Adrenal gland (tissue), 12 donors: Measurements from ENCODE around the gene SLC8A2. TPM values are rescaled to one million over a fixed set of nuclear protein-coding genes. Genes with fewer than 3 reads are reported as not detected.

Source experiments
- DNase-seq, 7 donors: peaks; one replicate each; pipeline ENCODE4 v3.0.0-alpha.2; 2019 to 2020
- H3K27ac ChIP-seq, 5 donors: fragments of 200-600 bp; sonication (generic) in 4 of 5; 1 replicate in 3 of 5; 2 replicates in 2 of 5; pipeline versions ENCODE4 v1.5.1 to v1.8.0; 2016 to 2020; ENCODE audit warnings: mild to moderate bottlenecking in 1 of 5
- H3K27me3 ChIP-seq: fragments of 200-600 bp; 2 replicates; pipeline ENCODE4 v1.8.0; 2021
- H3K36me3 ChIP-seq, 2 donors: fragments of 200-600 bp; replicated peaks in 1 of 2; 1 replicate in 1 of 2; 2 replicates in 1 of 2; pipeline versions ENCODE4 v1.5.1 to v1.8.0; 2018 to 2022
- H3K4me1 ChIP-seq, 2 donors: fragments of 200-600 bp; replicated peaks in 1 of 2; 1 replicate in 1 of 2; 2 replicates in 1 of 2; pipeline versions ENCODE4 v1.5.1 to v1.8.0; 2018 to 2021
- H3K4me3 ChIP-seq, 4 donors: fragments of 200-600 bp; sonication (generic) in 3 of 4; one replicate each; pipeline ENCODE4 v1.5.1; 2016 to 2018
- H3K9me3 ChIP-seq, 3 donors: fragments of 200-600 bp; sonication (generic) in 1 of 3; replicated peaks in 1 of 3; 1 replicate in 2 of 3; 2 replicates in 1 of 3; pipeline versions ENCODE4 v1.5.1 to v1.8.0; 2016 to 2021
- CTCF ChIP-seq, 6 experiments: fragments of 450-650 bp in 4 of 6; fragments of 200-600 bp in 2 of 6; sonication (generic) in 1 of 6; IDR thresholded peaks; 1 replicate in 5 of 6; 2 replicates in 1 of 6; pipeline versions ENCODE4 v1.5.1 to v1.8.0; 2016 to 2021; ENCODE audit warnings: antibody characterized with exemption in 6 of 6, mild to moderate bottlenecking in 2 of 6, moderate library complexity in 1 of 6
- POLR2A ChIP-seq, 2 donors: fragments of 450-650 bp; IDR thresholded peaks; one replicate each; pipeline ENCODE4 v1.6.1; 2017; ENCODE audit warnings: antibody characterized with exemption in 2 of 2, mild to moderate bottlenecking in 2 of 2, moderate library complexity in 1 of 2
- WGBS, 4 donors: extraction: QIAGEN DNeasy Blood & Tissue Kit in 2 of 4; methylation state at CpG; one replicate each; pipeline versions ENCODE4 v1.1.5 to v1.1.7; 2013 to 2017; 5-methylcytosine and 5-hydroxymethylcytosine counted together
- intact Hi-C, 2 donors: fragments of 100-400 bp; cut with DNase I; formaldehyde crosslinking; loops; one replicate each; pipeline versions ENCODE4 v1.14.1 to v1.15.0; 2022 to 2023
- polyA plus RNA-seq, 3 donors: library from polyadenylated mRNA; stranded (reverse); fragments of 200-250 nt in 2 of 3; fragments of 350-450 nt in 1 of 3; fragmentation: Illumina TruSeq in 1 of 3; extraction: RNeasy Lipid Tissue Mini Kit (QIAGEN cat#74804) in 1 of 3; gene quantifications; one replicate each; pipeline ENCODE4 v1.2.3, GENCODE V29; 2013 to 2014
- total RNA-seq, 9 donors: library from RNA; depleted of rRNA in 4 of 9; stranded (reverse); fragments of >200 nt in 4 of 9; fragments of 120-200 nt in 1 of 9; fragmentation: NEBNext Ultra II Directional in 1 of 9; extraction: Animal tissue kit (Norgen Biotek cat#: 25700) in 1 of 9; gene quantifications; one replicate each; pipeline versions ENCODE4 v1.1.0 to v1.2.4, GENCODE V29; 2013 to 2023
- donor health status: healthy with polysubstance abuse.
- donor health status: Bipolar disorder and iron deficiency.
- donor health status: DM: yes; HTN: yes; CAD: no.
- donor health status: DM: no; HTN: no; CAD: no.
- donor health status: DM: no; HTN: no; CAD: no.
- donor health status: DM: yes; HTN: yes; CAD: no.

Gene SLC8A2
- total and polyA plus RNA-seq, 12 donors: 0.22 to 6.1 (median 3.0) TPM; not detected in 3

- H3K4me3 ChIP-seq: no peak overlapping the region
- 95 to 99% (median 96%) methylated on average over 9 to 11 of the region's 11 CpGs for WGBS, 4 donors
- H3K4me1 ChIP-seq: peaks cover 0 to 10% of the 10 kb centered on the region in 2 donors
- no peak overlapping the region for H3K27ac ChIP-seq
- TF ChIP-seq CTCF (IDR thresholded peaks at IDR 0.05) (no peak), POLR2A (IDR thresholded peaks at IDR 0.05) (no peak)
- peaks cover 0 to 80% of the 10 kb centered on the region in 2 donors for H3K36me3 ChIP-seq
- no peak for DNase-seq
- no peaks in the 10 kb centered on the region for H3K27me3 ChIP-seq
- intact Hi-C loops: no loop called here
- no peaks in the 10 kb centered on the region for H3K9me3 ChIP-seq
Measured at GRCh38 chr19:47378246-47378645, 93.4 kb downstream of the SLC8A2 start.

Other genes with a start within 250 kb of the SLC8A2 start
- gene BBC3, start 240.7 kb downstream of the SLC8A2 start, total RNA-seq: 10 to 100 TPM in 4 of 9 donors, 1 to 10 TPM in 4, under 1 TPM in 1; 0.94 to 17.9 (median 10.0) TPM
- 1 to 10 TPM in 2 of 3 donors, under 1 TPM in 1; 0.27 to 8.4 (median 4.4) TPM for gene BBC3, start 240.7 kb downstream of the SLC8A2 start, polyA plus RNA-seq
- 10 to 100 TPM in 8 of 9 donors, 1 to 10 TPM in 1; 6.0 to 52.9 (median 30.5) TPM for gene CCDC9, start 215.4 kb downstream of the SLC8A2 start, total RNA-seq
- gene CCDC9, start 215.4 kb downstream of the SLC8A2 start, polyA plus RNA-seq: 10 to 100 TPM; 23.2 to 86.5 (median 31.8) TPM
- gene INAFM1, start 197.0 kb downstream of the SLC8A2 start, total RNA-seq: 100 to 1,000 TPM in 1 of 9 donors, 10 to 100 TPM in 7, 1 to 10 TPM in 1; 6.9 to 183 (median 61.7) TPM
- gene INAFM1, start 197.0 kb downstream of the SLC8A2 start, polyA plus RNA-seq: 100 to 1,000 TPM in 1 of 3 donors, 10 to 100 TPM in 1, 1 to 10 TPM in 1; 7.8 to 144 (median 62.0) TPM
- 10 to 100 TPM in 7 of 9 donors, 1 to 10 TPM in 1, under 1 TPM in 1; 0.91 to 34.8 (median 19.1) TPM for gene C5AR1, start 162.0 kb downstream of the SLC8A2 start, total RNA-seq
- gene C5AR1, start 162.0 kb downstream of the SLC8A2 start, polyA plus RNA-seq: 1 to 10 TPM; 3.2 to 7.9 (median 3.9) TPM
- 1 to 10 TPM in 7 of 9 donors, under 1 TPM in 2; 0.28 to 4.4 (median 2.6) TPM for gene C5AR2, start 139.7 kb downstream of the SLC8A2 start, total RNA-seq
- gene C5AR2, start 139.7 kb downstream of the SLC8A2 start, polyA plus RNA-seq: 1 to 10 TPM in 1 of 3 donors, under 1 TPM in 2; 0.37 to 1.1 (median 0.57) TPM
- gene DHX34, start 122.6 kb downstream of the SLC8A2 start, total RNA-seq: 10 to 100 TPM in 6 of 9 donors, 1 to 10 TPM in 3; 6.3 to 16.9 (median 10.8) TPM
- gene DHX34, start 122.6 kb downstream of the SLC8A2 start, polyA plus RNA-seq: 10 to 100 TPM in 2 of 3 donors, 1 to 10 TPM in 1; 5.0 to 49.7 (median 28.2) TPM
- gene MEIS3, start 52.4 kb downstream of the SLC8A2 start, total RNA-seq: 1 to 10 TPM; 2.4 to 9.4 (median 4.7) TPM
- 10 to 100 TPM in 1 of 3 donors, 1 to 10 TPM in 2; 2.1 to 15.5 (median 8.9) TPM for gene MEIS3, start 52.4 kb downstream of the SLC8A2 start, polyA plus RNA-seq
- 10 to 100 TPM in 4 of 9 donors, 1 to 10 TPM in 5; 2.9 to 25.6 (median 9.7) TPM for gene KPTN, start 12.3 kb upstream of the SLC8A2 start, total RNA-seq
- gene KPTN, start 12.3 kb upstream of the SLC8A2 start, polyA plus RNA-seq: 100 to 1,000 TPM in 1 of 3 donors, 10 to 100 TPM in 1, 1 to 10 TPM in 1; 7.3 to 121 (median 37.5) TPM
- 100 to 1,000 TPM; 122 to 481 (median 265) TPM for gene NAPA, start 43.2 kb upstream of the SLC8A2 start, total RNA-seq
- 100 to 1,000 TPM; 200 to 283 (median 244) TPM for gene NAPA, start 43.2 kb upstream of the SLC8A2 start, polyA plus RNA-seq
- gene ZNF541, start 101.3 kb upstream of the SLC8A2 start, total RNA-seq: 10 to 100 TPM in 3 of 9 donors, 1 to 10 TPM in 4, under 1 TPM in 2; 0.18 to 14.0 (median 4.0) TPM
- 10 to 100 TPM in 2 of 3 donors, under 1 TPM in 1; 0.18 to 14.5 (median 11.6) TPM for gene ZNF541, start 101.3 kb upstream of the SLC8A2 start, polyA plus RNA-seq
- 10 to 100 TPM in 4 of 9 donors, 1 to 10 TPM in 5; 1.8 to 16.8 (median 6.7) TPM for gene BICRA, start 137.2 kb upstream of the SLC8A2 start, total RNA-seq
- 10 to 100 TPM in 2 of 3 donors, 1 to 10 TPM in 1; 4.3 to 24.6 (median 14.5) TPM for gene BICRA, start 137.2 kb upstream of the SLC8A2 start, polyA plus RNA-seq
- gene EHD2, start 241.5 kb upstream of the SLC8A2 start, total RNA-seq: 100 to 1,000 TPM in 6 of 9 donors, 10 to 100 TPM in 2, 1 to 10 TPM in 1; 5.8 to 170 (median 120) TPM
- 100 to 1,000 TPM in 1 of 3 donors, 10 to 100 TPM in 2; 34.1 to 101 (median 73.4) TPM for gene EHD2, start 241.5 kb upstream of the SLC8A2 start, polyA plus RNA-seq